ENCODE results near the gene MAP3K12.

- TF ChIP-seq CTCF (conservative IDR thresholded peaks at IDR 0.05; ENCODE audit: low read length) (no peak), EZH2phosphoT487 (IDR thresholded peaks at IDR 0.05; ENCODE audit: borderline replicate concordance, low read depth, low read length) (no peak)
Measured at GRCh38 chr12:53466640-53467039, 32.6 kb downstream of the MAP3K12 start.
